PFSK-1 (cell line): Measurements from ENCODE around the gene NPTX2.

Source experiments
- POLR2AphosphoS5 ChIP-seq: IDR thresholded peaks from 2 replicates; pipeline ENCODE4 v1.6.1; 2012; ENCODE audit warnings: low read depth, mild to moderate bottlenecking, control low read depth, low read length, moderate library complexity
- REST ChIP-seq, 2 experiments: IDR thresholded peaks; 2 replicates each; pipeline versions ENCODE4 v1.6.1 to v1.8.0; 2011 to 2012; ENCODE audit warnings: low read depth in 2 of 2, low read length in 2 of 2, control low read depth in 1 of 2, inconsistent platforms in 1 of 2, mild to moderate bottlenecking in 1 of 2, moderate library complexity in 1 of 2; ENCODE audit not compliant: insufficient read depth in 1 of 2
- SIN3A ChIP-seq: IDR thresholded peaks from 2 replicates; pipeline ENCODE4 v1.6.1; 2012; ENCODE audit warnings: mild to moderate bottlenecking, low read length, moderate library complexity, borderline replicate concordance; ENCODE audit not compliant: insufficient read depth
- TAF1 ChIP-seq: IDR thresholded peaks from 2 replicates; pipeline ENCODE4 v1.6.1; 2012; ENCODE audit warnings: low read length, control low read depth, borderline replicate concordance; ENCODE audit not compliant: insufficient read depth

DNA sequence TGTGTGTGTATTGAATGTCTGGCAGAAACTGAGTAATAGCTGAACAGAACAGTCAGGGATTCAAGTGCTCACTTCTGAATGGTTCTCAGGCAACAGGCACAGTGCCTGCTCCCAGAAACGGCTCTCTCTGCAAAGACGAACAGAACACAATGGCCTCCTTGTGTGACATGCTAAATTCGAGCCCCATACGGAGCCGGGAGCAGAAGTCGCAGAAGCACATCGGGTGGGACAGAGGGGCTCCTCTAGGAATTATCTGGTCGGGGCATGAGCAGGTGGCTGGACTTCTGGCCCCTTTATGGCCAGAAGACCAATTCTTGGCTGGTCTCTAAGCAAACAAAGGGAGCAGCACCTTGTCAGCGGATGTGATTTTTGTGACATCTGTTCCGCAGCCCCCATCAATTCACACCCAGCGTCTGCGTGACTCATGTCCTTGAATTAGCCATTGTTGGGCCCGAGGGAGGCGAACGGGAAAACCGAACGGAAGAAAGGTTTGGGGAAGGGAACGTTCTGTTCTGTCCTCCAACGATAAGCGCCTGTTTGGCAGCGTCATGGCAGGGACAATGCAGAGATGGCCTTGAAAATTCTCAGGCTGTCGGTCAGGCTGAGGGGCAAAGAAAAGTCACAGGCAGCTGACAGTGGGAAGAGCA lies 47.3 kb upstream of the NPTX2 start:
- no peak for TF ChIP-seq SIN3A
- TF ChIP-seq POLR2AphosphoS5 = no peak
- TF ChIP-seq REST (IDR thresholded peaks at IDR 0.05; ENCODE audit: insufficient read depth in 1 of 2, low read depth in 2 of 2, low read length in 2 of 2) = no peak
- TF ChIP-seq TAF1 = no peak
